Gastrocnemius medialis (tissue), 4 donors: ENCODE results near the gene TAS2R60.

ENCODE experiments used
- CTCF ChIP-seq, 5 experiments: fragments of 450-650 bp in 3 of 5; fragments of 200-600 bp in 2 of 5; sonication (generic) in 2 of 5; IDR thresholded peaks in 4 of 5; conservative IDR thresholded peaks in 1 of 5; 1 replicate in 4 of 5; 2 replicates in 1 of 5; pipeline ENCODE4 v1.5.1; 2016 to 2019; ENCODE audit warnings: antibody characterized with exemption in 5 of 5, mild to moderate bottlenecking in 3 of 5, moderate library complexity in 3 of 5
- POLR2A ChIP-seq, 2 donors: fragments of 450-650 bp; IDR thresholded peaks; one replicate each; pipeline ENCODE4 v1.6.1; 2017; ENCODE audit warnings: antibody characterized with exemption in 2 of 2, mild to moderate bottlenecking in 2 of 2, moderate library complexity in 2 of 2

- no peak for TF ChIP-seq CTCF (IDR thresholded peaks at IDR 0.05 in 4 of 5, conservative IDR thresholded peaks at IDR 0.05 in 1 of 5)
- no peak for TF ChIP-seq POLR2A (IDR thresholded peaks at IDR 0.05)
Measured at GRCh38 chr7:143435266-143435665, 8.0 kb upstream of the TAS2R60 start.
